GM19468 (cell line): ENCODE results near the gene SKIC8.
A peak's percentile ranks its signal among the peaks of the same experiment; 100 is the strongest.
"Not testable (repeated sequence)": the region's sequence is repeated elsewhere in the genome, so short reads cannot be mapped to it uniquely, and the experiment has no call there.

Source experiments
- ATAC-seq: cut with Tn5 transposase; IDR thresholded peaks from one replicate; pipeline ENCODE4 v1.9.1; 2021; ENCODE audit warnings: mild to moderate bottlenecking, moderate library complexity, moderate number of reproducible peaks; ENCODE audit not compliant: unreplicated experiment; ENCODE audit errors: extremely low read depth

The SKIC8 gene

DNA sequence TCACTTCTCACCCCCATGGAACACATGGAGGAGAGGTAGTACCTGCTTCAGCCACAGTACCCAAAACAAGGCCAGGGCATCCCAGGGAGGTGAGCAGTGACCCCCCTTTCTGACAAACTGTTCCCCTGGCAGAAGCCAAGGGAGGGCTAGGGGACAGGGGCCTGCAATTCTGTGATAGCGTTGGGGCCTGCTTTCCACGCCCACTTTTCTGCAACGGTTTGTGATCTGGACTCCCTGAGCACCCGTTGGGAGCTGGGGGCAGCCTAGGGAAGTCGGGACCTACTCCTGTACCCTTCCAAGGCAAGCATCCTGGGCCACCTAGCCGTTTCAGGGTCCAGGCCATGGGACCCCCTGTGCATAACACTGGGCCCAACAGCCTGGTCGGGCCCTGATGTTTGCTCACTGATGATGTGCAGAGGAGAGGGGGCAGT lies 36.0 kb downstream of the SKIC8 start:
- ATAC-seq, result no peak

GRCh38 chr15:78261062-78261461 lies 38.3 kb downstream of the SKIC8 start:
- no peak for ATAC-seq

GRCh38 chr15:78260489-78260888 lies 38.9 kb downstream of the SKIC8 start:
- ATAC-seq, result no peak

DNA sequence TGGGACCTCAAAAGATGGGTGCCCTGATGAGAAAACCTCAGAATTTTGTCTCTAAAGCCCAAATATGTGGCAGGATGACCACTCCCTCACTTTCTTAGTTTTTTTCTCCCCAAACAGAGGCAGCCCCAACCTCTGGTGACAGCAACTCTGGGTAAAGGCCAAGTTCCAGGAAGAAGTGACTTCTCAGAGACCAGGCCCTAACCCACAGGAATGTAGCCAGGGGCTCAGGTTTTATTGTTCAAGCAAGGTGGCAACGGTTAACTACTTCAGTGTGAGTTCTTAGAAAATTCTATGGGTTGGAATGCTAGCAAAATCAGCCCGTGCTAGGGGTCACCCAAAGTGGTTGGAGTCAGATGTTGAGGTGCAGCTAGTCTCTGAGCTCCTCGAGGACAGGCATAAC lies 40.2 kb downstream of the SKIC8 start:
- ATAC-seq, result no peak

GRCh38 chr15:78257681-78258080 lies 41.7 kb downstream of the SKIC8 start:
- no peak for ATAC-seq

- no peak for ATAC-seq
Observed at GRCh38 chr15:78256044-78256437, 43.4 kb downstream of the SKIC8 start.

DNA sequence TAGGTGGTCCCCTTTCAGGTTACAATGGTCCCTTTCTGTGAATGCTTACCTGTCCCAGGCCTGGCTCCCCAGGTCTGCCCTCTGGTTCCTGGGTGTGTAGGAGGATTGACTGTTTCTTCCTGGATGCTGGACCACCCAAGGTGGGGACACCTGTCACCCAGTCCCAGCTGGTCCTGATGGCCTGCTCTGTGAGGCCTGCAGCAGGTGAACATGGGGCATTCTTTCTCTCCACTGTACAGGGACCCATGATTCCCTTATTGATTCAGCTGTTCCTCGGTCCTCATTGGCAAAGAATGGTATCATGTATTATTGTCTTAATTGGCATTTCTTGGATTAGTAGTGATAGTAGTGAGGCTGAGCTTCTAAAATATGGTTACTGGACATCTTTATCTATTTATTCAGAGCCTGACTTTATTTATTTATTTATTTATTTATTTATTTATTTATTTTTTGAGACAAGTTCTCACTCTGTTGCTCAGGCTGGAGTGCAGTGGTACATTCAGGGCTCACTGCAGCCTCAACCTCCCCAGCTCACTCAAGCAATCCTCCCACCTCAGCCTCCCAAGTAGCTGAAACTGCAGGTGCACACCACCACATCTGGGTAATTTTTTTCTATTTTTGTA lies 43.9 kb downstream of the SKIC8 start:
- no peak for ATAC-seq

DNA sequence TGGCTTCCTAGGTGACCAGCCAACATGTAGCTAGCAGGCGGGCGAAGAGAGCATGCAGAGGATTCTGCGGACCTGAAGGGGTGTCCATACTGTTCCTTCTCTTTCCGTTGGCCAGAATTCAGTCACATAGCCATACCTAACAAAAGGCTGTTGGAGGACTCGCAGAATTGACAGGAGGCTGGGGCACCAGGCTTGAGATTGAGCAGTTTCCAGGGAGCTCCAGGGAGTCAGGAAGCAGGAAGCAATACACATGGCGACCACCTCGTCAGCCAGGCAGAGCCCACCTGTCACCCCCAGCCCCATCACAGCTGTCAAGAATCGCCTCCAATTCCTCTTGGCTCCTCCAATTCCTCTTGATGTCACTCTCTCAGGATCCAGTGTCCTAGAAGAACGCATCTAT lies 48.3 kb downstream of the SKIC8 start:
- ATAC-seq, result no peak

- ATAC-seq, result no peak
Observed at GRCh38 chr15:78249131-78249530, 50.3 kb downstream of the SKIC8 start.

- ATAC-seq, result no peak
Observed at GRCh38 chr15:78247911-78248310, 51.5 kb downstream of the SKIC8 start.

DNA sequence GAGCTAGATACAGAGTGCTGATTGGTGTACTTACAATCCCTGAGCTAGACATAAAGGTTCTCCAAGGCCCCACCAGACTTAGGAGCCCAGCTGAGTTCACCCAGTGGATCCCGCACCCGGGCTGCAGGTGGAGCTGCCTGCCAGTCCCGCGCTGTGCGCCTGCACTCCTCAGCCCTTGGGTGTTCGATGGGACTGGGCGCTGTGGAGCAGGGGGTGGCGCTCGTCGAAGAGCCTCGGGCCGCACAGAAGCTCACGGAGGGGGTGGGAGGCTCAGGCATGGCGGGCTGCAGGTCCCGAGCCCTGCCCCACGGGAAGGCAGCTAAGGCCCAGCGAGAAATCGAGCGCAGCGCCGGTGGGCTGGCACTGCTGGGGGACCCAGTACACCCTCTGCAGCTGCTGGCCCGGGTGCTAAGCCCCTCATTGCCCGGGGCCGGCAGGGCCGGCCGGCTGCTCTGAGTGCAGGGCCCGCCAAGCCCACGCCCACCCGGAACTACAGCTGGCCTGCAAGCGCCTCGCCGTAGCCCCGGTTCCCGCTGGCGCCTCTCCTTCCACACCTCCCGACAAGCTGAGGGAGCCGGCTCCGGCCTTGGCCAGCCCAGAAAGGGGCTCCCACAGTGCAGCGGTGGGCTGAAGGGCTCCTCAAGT lies 53.3 kb downstream of the SKIC8 start:
- not testable (repeated sequence) for ATAC-seq

DNA sequence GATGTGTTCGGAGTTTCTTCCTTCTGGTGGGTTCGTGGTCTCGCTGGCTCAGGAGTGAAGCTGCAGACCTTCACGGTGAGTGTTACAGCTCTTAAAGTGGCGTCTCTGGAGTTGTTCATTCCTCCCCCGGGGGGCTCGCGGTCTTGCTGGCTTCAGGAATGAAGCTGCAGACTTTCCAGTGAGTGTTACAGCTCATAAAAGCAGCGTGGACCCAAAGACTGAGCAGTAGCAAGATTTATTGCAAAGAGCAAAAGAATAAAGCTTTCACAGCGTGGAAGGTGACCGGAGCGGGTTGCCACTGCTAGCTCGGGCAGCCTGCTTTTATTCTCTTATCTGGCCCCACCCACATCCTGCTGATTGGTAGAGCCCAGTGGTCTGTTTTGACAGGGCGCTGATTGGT lies 54.0 kb downstream of the SKIC8 start:
- not testable (repeated sequence) for ATAC-seq

DNA sequence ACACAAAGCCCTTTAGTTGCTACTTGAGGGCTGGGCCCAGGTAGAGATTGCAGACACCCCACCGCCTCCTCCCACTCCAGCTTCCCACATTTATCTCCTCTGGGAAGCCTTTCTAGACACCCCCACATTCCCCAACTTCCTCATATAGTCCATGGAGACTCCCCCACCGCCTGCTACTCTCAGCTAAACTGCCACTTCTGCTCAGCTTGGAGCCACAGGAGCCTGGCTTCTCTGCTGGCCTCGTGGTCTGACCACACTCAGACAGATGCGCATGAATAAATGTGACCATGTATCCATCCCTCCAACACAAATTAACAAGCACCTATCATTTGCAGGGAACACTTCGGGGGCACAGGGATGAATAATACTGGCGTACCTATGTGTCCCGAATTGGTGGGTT lies 54.5 kb downstream of the SKIC8 start:
- no peak for ATAC-seq

DNA sequence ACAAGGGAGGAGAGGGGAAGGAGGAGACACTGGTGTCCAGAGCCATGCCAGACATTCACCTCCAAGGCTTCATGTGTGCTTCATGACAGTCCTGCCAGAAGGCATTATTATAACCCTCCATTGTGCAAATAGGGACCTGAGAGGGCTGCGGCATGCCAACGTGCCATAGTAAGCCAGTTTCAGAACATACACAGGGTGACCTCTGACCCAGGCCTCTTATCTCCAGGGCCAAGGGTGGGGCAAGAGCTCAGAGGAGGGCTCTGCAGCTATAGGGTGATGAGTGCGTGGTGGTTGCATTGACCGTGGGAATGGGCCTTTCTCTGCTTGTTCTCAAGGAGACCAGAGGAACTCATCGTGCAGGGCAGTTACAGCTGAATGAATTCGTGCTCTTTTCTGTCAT lies 55.3 kb downstream of the SKIC8 start:
- ATAC-seq, result no peak

DNA sequence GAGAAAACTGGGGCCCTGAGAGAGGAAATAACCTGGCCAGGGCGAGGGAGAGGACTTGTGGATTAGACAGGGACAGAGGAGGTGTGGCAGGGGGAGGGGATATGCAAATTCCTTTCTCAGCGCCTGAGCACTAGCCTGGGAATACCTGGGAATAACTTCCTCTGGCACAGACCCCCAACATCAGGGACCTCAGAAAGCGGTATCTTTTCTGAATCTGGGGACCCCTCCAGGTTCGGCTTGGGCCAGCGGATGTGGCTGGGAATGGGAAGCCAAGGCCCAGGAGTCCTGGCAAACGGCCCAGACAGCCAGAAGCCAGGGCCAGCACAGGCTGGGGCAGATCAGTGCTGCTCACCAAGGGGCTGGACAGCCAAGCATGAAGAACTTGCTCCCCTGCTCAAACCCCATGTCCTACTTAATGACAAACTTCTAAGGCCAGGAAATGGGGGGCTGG lies 55.9 kb downstream of the SKIC8 start:
- ATAC-seq, result no peak

- no peak for ATAC-seq
Observed at GRCh38 chr15:78243058-78243457, 56.4 kb downstream of the SKIC8 start.

GRCh38 chr15:78242128-78242527 lies 57.3 kb downstream of the SKIC8 start:
- ATAC-seq, result no peak

- ATAC-seq, result peak; percentile 35
Observed at GRCh38 chr15:78241017-78241416, 58.4 kb downstream of the SKIC8 start.

- no peak for ATAC-seq
Observed at GRCh38 chr15:78239811-78240210, 59.6 kb downstream of the SKIC8 start.

- ATAC-seq, result no peak
Observed at GRCh38 chr15:78237146-78237545, 62.3 kb downstream of the SKIC8 start.

GRCh38 chr15:78236491-78236890 lies 62.9 kb downstream of the SKIC8 start:
- no peak for ATAC-seq

- ATAC-seq, result no peak
Observed at GRCh38 chr15:78234515-78235040, 64.8 kb downstream of the SKIC8 start, which contains the start of gene ACSBG1. ACSBG1 (minus strand) TSS chr15:78234565; CDS start chr15:78234501, 64 bp downstream.
